Erythroblast (primary cell): ENCODE measurements around the gene KCMF1.

Experiments
- GATA1 ChIP-seq: IDR thresholded peaks from 2 replicates; pipeline ENCODE4 v1.6.1; 2011; ENCODE audit warnings: low read depth, mild to moderate bottlenecking, control low read depth, low read length, moderate library complexity
- POLR2A ChIP-seq: IDR thresholded peaks from 2 replicates; pipeline ENCODE4 v1.6.1; 2011; ENCODE audit warnings: mild to moderate bottlenecking, low read length

GRCh38 chr2:85096616-85097015, 125.7 kb downstream of the KCMF1 start:
- no peak for TF ChIP-seq POLR2A
- no peak for TF ChIP-seq GATA1
